Mucosa of descending colon (tissue), 3 donors: ENCODE data around the gene SH3PXD2A. TPM values are rescaled to one million over a fixed set of nuclear protein-coding genes. Genes with fewer than 3 reads are reported as not detected.
"Not testable (repeated sequence)": the region's sequence is repeated elsewhere in the genome, so short reads cannot be mapped to it uniquely, and the experiment has no call there.

Source experiments
- ATAC-seq: fragments of 200-7000 bp; cut with Tn5 transposase; one replicate; pipeline ENCODE4 v1.9.1; 2020; ENCODE audit warnings: mild to moderate bottlenecking, moderate library complexity
- DNase-seq, 3 donors: peaks; one replicate each; pipeline ENCODE4 v3.0.0-alpha.2; 2020
- H3K36me3 ChIP-seq: fragments of 200-600 bp; one replicate; pipeline ENCODE4 v1.8.0; 2021; ENCODE audit warnings: low read depth, mild to moderate bottlenecking
- H3K4me1 ChIP-seq: fragments of 200-600 bp; one replicate; pipeline ENCODE4 v1.8.0; 2021; ENCODE audit warnings: low read depth, mild to moderate bottlenecking
- H3K4me3 ChIP-seq: fragments of 200-600 bp; one replicate; pipeline ENCODE4 v1.8.0; 2021; ENCODE audit warnings: mild to moderate bottlenecking
- H3K9me3 ChIP-seq: fragments of 200-600 bp; one replicate; pipeline ENCODE4 v1.8.0; 2021; ENCODE audit warnings: mild to moderate bottlenecking
- intact Hi-C, 2 donors: fragments of 100-400 bp; cut with DNase I in 1 of 2; cut with micrococcal nuclease in 1 of 2; formaldehyde crosslinking; loops; one replicate each; pipeline versions ENCODE4 v1.11.0 to v1.11.1; 2022; cut with DNase I, micrococcal nuclease
- total RNA-seq, 3 donors: library from RNA; stranded (reverse); fragmentation: NEBNext Ultra II Directional in 2 of 3; extraction: Animal tissue kit (Norgen Biotek cat#: 25700) in 2 of 3; gene quantifications; one replicate each; pipeline versions ENCODE4 v1.2.1 to v1.2.4, GENCODE V29; 2021 to 2023
- TF ChIP-seq, protein P1 (sequence below): fragments of 200-600 bp; IDR thresholded peaks from one replicate; pipeline ENCODE4 v1.8.0; 2022; ENCODE audit warnings: antibody characterized with exemption, mild to moderate bottlenecking
- donor health status: DM: no; HTN: no; CAD: no; lungs with moderate emphysema.
- donor health status: DM: no; HTN: no; CAD: no.
- donor health status: DM: no; HTN: yes; CAD: no.

Gene SH3PXD2A
- total RNA-seq, 3 donors from 2014 or later, result 46.1 to 91.4 (median 60.6) TPM

DNA sequence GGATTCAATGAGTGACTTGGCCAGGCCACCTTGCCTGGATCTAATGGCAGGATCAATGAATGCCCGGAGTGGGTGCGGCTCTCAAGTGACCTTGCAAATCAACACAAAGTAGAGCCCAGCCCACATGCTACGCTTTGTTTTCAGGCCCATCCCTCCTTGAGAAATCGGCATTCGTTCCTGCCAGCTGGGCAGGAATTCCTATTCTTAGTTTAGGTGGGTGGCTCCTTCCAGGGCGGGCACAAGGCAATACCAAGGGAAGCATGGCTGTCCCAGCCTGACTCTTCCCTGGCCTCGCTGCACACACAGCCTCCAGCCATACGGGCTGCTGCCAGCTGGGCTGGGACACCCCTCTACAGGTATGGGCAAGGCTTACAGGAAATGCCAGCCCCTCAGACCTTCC, 119.3 kb downstream of the SH3PXD2A start:
- intact Hi-C loops, result no loop called here
- ATAC-seq (no peak), DNase-seq (no peak)
- no peaks in the 10 kb centered on the region for H3K36me3 ChIP-seq
- no peaks in the 10 kb centered on the region for H3K9me3 ChIP-seq
- H3K4me1 ChIP-seq, result peaks cover 9% of the 10 kb centered on the region
- TF ChIP-seq, protein P1, sequence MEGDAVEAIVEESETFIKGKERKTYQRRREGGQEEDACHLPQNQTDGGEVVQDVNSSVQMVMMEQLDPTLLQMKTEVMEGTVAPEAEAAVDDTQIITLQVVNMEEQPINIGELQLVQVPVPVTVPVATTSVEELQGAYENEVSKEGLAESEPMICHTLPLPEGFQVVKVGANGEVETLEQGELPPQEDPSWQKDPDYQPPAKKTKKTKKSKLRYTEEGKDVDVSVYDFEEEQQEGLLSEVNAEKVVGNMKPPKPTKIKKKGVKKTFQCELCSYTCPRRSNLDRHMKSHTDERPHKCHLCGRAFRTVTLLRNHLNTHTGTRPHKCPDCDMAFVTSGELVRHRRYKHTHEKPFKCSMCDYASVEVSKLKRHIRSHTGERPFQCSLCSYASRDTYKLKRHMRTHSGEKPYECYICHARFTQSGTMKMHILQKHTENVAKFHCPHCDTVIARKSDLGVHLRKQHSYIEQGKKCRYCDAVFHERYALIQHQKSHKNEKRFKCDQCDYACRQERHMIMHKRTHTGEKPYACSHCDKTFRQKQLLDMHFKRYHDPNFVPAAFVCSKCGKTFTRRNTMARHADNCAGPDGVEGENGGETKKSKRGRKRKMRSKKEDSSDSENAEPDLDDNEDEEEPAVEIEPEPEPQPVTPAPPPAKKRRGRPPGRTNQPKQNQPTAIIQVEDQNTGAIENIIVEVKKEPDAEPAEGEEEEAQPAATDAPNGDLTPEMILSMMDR, result no peak
- H3K4me3 ChIP-seq, result no peak overlapping the region

GRCh38 chr10:103734731-103735130, 120.6 kb downstream of the SH3PXD2A start:
- DNase-seq (no peak), ATAC-seq (no peak)
- no peak overlapping the region for H3K4me3 ChIP-seq
- intact Hi-C loops, result no loop called here
- TF ChIP-seq, protein P1, result no peak
- no peaks in the 10 kb centered on the region for H3K9me3 ChIP-seq
- peaks cover 9% of the 10 kb centered on the region for H3K4me1 ChIP-seq
- H3K36me3 ChIP-seq, result no peaks in the 10 kb centered on the region

GRCh38 chr10:103733045-103733419, 122.3 kb downstream of the SH3PXD2A start:
- DNase-seq (no peak), ATAC-seq (no peak)
- Histone ChIP-seq H3K9me3 (no peaks in the 10 kb centered on the region), H3K4me1 (peaks cover 9% of the 10 kb centered on the region), H3K4me3 (no peak overlapping the region), H3K36me3 (no peaks in the 10 kb centered on the region)
- TF ChIP-seq, protein P1, result no peak
- intact Hi-C loops, result no loop called here

GRCh38 chr10:103732339-103733044, 122.9 kb downstream of the SH3PXD2A start:
- Histone ChIP-seq H3K4me1 (peaks cover 9% of the 10 kb centered on the region), H3K36me3 (no peaks in the 10 kb centered on the region), H3K9me3 (no peaks in the 10 kb centered on the region), H3K4me3 (no peak overlapping the region)
- no peak for ATAC-seq
- DNase-seq, result no peak
- TF ChIP-seq, protein P1, result no peak
- intact Hi-C loops, result no loop called here

GRCh38 chr10:103731609-103732270, 123.6 kb downstream of the SH3PXD2A start:
- Histone ChIP-seq H3K36me3 (no peaks in the 10 kb centered on the region), H3K4me3 (no peak overlapping the region), H3K4me1 (peaks cover 9% of the 10 kb centered on the region), H3K9me3 (no peaks in the 10 kb centered on the region)
- TF ChIP-seq, protein P1, result no peak
- intact Hi-C loops, result no loop called here
- ATAC-seq (peak; percentile 49), DNase-seq (no peak)

- H3K36me3 ChIP-seq, DNase-seq, intact Hi-C loops, ATAC-seq, H3K4me1 ChIP-seq, H3K4me3 ChIP-seq, H3K9me3 ChIP-seq: not testable (repeated sequence)
These were observed 124.3 kb downstream of the SH3PXD2A start for GRCh38 chr10:103731026-103731425.
